ENCODE results near the gene OR51I2.

The OR51I2 gene

GRCh38 chr11:5449023-5449422 lies at the start of gene OR51I2:
Gene OR51I2, plus strand, starts transcription at chr11:5449323. Its CDS starts 4,166 bp downstream, at chr11:5453489.
- no peak for DNase-seq (ENCODE audit: low read depth in 2 of 2)

- DNase-seq (ENCODE audit: low read depth in 2 of 2) = no peak
These were observed 44.0 kb upstream of the OR51I2 start for GRCh38 chr11:5405173-5405572.

GRCh38 chr11:5420993-5421392 lies 28.1 kb upstream of the OR51I2 start:
- no peak for DNase-seq (ENCODE audit: low read depth in 2 of 2)

- no peak for DNase-seq (ENCODE audit: low read depth in 2 of 2)
These were observed 27.3 kb upstream of the OR51I2 start, which contains the start of gene OR51Q1 for GRCh38 chr11:5421811-5422210. Gene OR51Q1, plus strand, starts transcription at chr11:5422111. Its CDS starts 90 bp downstream, at chr11:5422201.

GRCh38 chr11:5423131-5423530 lies 26.0 kb upstream of the OR51I2 start:
- no peak for DNase-seq (ENCODE audit: low read depth in 2 of 2)

GRCh38 chr11:5441414-5441813 lies 7.7 kb upstream of the OR51I2 start, which contains the start of gene OR51I1:
Gene OR51I1, minus strand, starts transcription at chr11:5441514. Its CDS starts 0 bp downstream, at chr11:5441514.
- DNase-seq (ENCODE audit: low read depth in 2 of 2) = no peak

GRCh38 chr11:5443835-5444393 lies 5.2 kb upstream of the OR51I2 start:
- DNase-seq (ENCODE audit: low read depth in 2 of 2) = no peak

- DNase-seq (ENCODE audit: low read depth in 2 of 2) = no peak
These were observed 309 bp downstream of the OR51I2 start for GRCh38 chr11:5449432-5449831.

GRCh38 chr11:5460983-5461621 lies 12.0 kb downstream of the OR51I2 start:
- DNase-seq (ENCODE audit: low read depth in 2 of 2) = no peak

GRCh38 chr11:5467527-5467926 lies 18.4 kb downstream of the OR51I2 start:
- no peak for DNase-seq (ENCODE audit: low read depth in 2 of 2)

GRCh38 chr11:5473921-5474320 lies 24.8 kb downstream of the OR51I2 start:
- no peak for DNase-seq (ENCODE audit: low read depth in 2 of 2)

GRCh38 chr11:5476186-5476819 lies 27.2 kb downstream of the OR51I2 start:
- DNase-seq (ENCODE audit: low read depth in 2 of 2) = peak in 1 of 2 experiments; percentile 14

GRCh38 chr11:5486003-5486402 lies 36.9 kb downstream of the OR51I2 start:
- no peak for DNase-seq (ENCODE audit: low read depth in 2 of 2)

- no peak for DNase-seq (ENCODE audit: low read depth in 2 of 2)
These were observed 37.3 kb downstream of the OR51I2 start for GRCh38 chr11:5486421-5486820.

GRCh38 chr11:5488385-5488784 lies 39.3 kb downstream of the OR51I2 start, which contains the start of gene OR52D1:
Gene OR52D1, plus strand, starts transcription at chr11:5488685. Its CDS starts 22 bp downstream, at chr11:5488707.
- no peak for DNase-seq (ENCODE audit: low read depth in 2 of 2)

- no peak for DNase-seq (ENCODE audit: low read depth in 2 of 2)
These were observed 39.8 kb downstream of the OR51I2 start for GRCh38 chr11:5488798-5489399.

GRCh38 chr11:5489576-5490357 lies 40.6 kb downstream of the OR51I2 start:
- DNase-seq (ENCODE audit: low read depth in 2 of 2) = peak; percentile 8 to 12

- DNase-seq (ENCODE audit: low read depth in 2 of 2) = no peak
These were observed 50.5 kb downstream of the OR51I2 start for GRCh38 chr11:5499671-5500070.

GRCh38 chr11:5500393-5500801 lies 51.3 kb downstream of the OR51I2 start:
- no peak for DNase-seq (ENCODE audit: low read depth in 2 of 2)

- no peak for DNase-seq (ENCODE audit: low read depth in 2 of 2)
These were observed 55.3 kb downstream of the OR51I2 start for GRCh38 chr11:5504403-5504921.

- no peak for DNase-seq (ENCODE audit: low read depth in 2 of 2)
These were observed 56.4 kb downstream of the OR51I2 start for GRCh38 chr11:5505363-5506048.
